HepG2 (cell line): ENCODE measurements around the gene CHCHD3.

Source experiments
- MTERF4 ChIP-seq: sonication (generic); formaldehyde crosslinking; IDR thresholded peaks from 2 replicates; pipeline ENCODE4 v1.8.0; 2023; ENCODE audit warnings: mild to moderate bottlenecking, missing genetic modification reagents
- ZNF253 ChIP-seq: sonication (generic); formaldehyde crosslinking; IDR thresholded peaks from 2 replicates; pipeline ENCODE4 v1.8.0; 2022; ENCODE audit warnings: mild to moderate bottlenecking, missing genetic modification reagents, borderline replicate concordance

- TF ChIP-seq MTERF4 (CRISPR knock-in tag) (no peak), ZNF253 (CRISPR knock-in tag) (no peak)
Measured at GRCh38 chr7:132907380-132907940, 174.4 kb downstream of the CHCHD3 start.
